Measurements from ENCODE around the gene ZNF253.

The ZNF253 gene

DNA sequence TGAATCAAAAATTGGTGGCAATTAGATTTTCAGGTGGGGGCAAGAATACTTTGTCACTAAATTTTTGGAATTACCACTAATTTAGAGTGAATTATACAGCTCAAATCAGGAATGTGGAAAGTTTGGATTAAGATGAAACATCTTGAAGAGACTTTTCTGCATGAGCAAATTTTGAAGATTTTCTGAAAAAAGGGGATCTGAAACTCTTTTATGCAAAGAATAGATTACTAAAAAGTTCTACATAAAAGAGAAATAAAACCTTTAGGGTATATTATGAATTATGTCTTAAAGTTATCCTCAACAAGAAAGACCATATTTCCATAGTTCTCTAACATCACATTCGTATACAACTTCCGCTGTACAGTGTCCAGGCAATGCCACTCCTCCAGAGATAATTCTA, 71.7 kb downstream of the ZNF253 start:
- DNase-seq (ENCODE audit: low read depth): no peak

DNA sequence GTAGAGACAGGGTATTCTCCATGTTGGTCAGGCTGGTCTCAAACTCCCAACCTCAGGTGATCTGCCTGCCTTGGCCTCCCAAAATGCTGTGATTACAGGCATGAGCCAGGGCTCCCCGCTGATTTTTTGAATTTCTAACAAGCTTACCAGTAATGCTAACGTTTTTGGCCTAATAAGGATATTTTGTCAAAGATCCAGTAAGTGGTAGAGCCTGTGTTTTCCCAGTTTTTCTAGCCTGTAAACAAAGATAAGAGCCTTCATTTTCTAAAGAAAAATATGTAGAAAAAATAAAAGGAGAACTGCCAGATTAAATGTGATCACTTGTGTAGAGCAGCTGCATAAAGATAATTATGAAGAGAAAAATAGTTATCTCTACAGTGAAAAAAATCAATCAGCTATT, 72.8 kb downstream of the ZNF253 start:
- DNase-seq (ENCODE audit: low read depth): no peak
- TF ChIP-seq CTCF (conservative IDR thresholded peaks at IDR 0.05; ENCODE audit: control insufficient read depth, insufficient read depth, low read depth, low read length): no peak

More for the DNA sequence above, 71.7 kb downstream of the ZNF253 start:
- no peak overlapping the region for H3K4me3 ChIP-seq (ENCODE audit: control insufficient read depth, low read depth, low read length)
- no peak for TF ChIP-seq CTCF (conservative IDR thresholded peaks at IDR 0.05; ENCODE audit: control insufficient read depth, insufficient read depth, low read depth, low read length)

GRCh38 chr19:19943848-19944582, 78.3 kb downstream of the ZNF253 start:
- no peak for DNase-seq (ENCODE audit: low read depth)
- TF ChIP-seq CTCF (conservative IDR thresholded peaks at IDR 0.05; ENCODE audit: control insufficient read depth, insufficient read depth, low read depth, low read length): no peak
- no peak overlapping the region for H3K4me3 ChIP-seq (ENCODE audit: control insufficient read depth, low read depth, low read length)

More for the DNA sequence above, 72.8 kb downstream of the ZNF253 start:
- no peak overlapping the region for H3K4me3 ChIP-seq (ENCODE audit: control insufficient read depth, low read depth, low read length)

All from fibroblast of mammary gland (primary cell).